RWPE2 (cell line): ENCODE data around the gene ZC3H7A.

Experiments
- ATAC-seq: fragments of 200-7000 bp; cut with Tn5 transposase; 3 replicates; pipeline ENCODE4 v1.9.1; 2021; ENCODE audit warnings: low read depth
- DNase-seq: peaks from one replicate; pipeline ENCODE4 v3.0.0-alpha.2; 2020; ENCODE audit warnings: low spot score
- H3K27ac ChIP-seq: fragments of 450-650 bp; 2 replicates; pipeline ENCODE4 v1.5.1; 2017; ENCODE audit warnings: mild to moderate bottlenecking; ENCODE audit not compliant: poor library complexity, severe bottlenecking
- H3K27me3 ChIP-seq: fragments of 250-450 bp; sonication (Bioruptor Pico); 2 replicates; pipeline ENCODE4 v1.5.1; 2021; ENCODE audit warnings: mild to moderate bottlenecking, moderate library complexity; ENCODE audit not compliant: insufficient read depth, poor library complexity, severe bottlenecking
- H3K36me3 ChIP-seq: fragments of 250-450 bp; sonication (Bioruptor Pico); 2 replicates; pipeline ENCODE4 v1.5.1; 2020; ENCODE audit warnings: low read depth, mild to moderate bottlenecking, moderate library complexity
- H3K4me1 ChIP-seq: fragments of 250-450 bp; sonication (Bioruptor Pico); 2 replicates; pipeline ENCODE4 v1.5.1; 2021; ENCODE audit warnings: mild to moderate bottlenecking, moderate library complexity; ENCODE audit not compliant: insufficient read depth, poor library complexity, severe bottlenecking
- H3K4me3 ChIP-seq: fragments of 250-450 bp; sonication (Bioruptor Pico); 2 replicates; pipeline ENCODE4 v1.5.1; 2021; ENCODE audit warnings: mild to moderate bottlenecking, moderate library complexity; ENCODE audit not compliant: severe bottlenecking
- H3K9me3 ChIP-seq: fragments of 250-450 bp; sonication (Bioruptor Pico); 2 replicates; pipeline ENCODE4 v1.5.1; 2021; ENCODE audit warnings: mild to moderate bottlenecking, moderate library complexity; ENCODE audit not compliant: severe bottlenecking
- TF ChIP-seq, protein P1 (sequence below): fragments of 450-650 bp; IDR thresholded peaks from one replicate; pipeline ENCODE4 v1.5.1; 2017; ENCODE audit warnings: mild to moderate bottlenecking, moderate library complexity; ENCODE audit not compliant: poor library complexity, severe bottlenecking

The ZC3H7A gene

DNA sequence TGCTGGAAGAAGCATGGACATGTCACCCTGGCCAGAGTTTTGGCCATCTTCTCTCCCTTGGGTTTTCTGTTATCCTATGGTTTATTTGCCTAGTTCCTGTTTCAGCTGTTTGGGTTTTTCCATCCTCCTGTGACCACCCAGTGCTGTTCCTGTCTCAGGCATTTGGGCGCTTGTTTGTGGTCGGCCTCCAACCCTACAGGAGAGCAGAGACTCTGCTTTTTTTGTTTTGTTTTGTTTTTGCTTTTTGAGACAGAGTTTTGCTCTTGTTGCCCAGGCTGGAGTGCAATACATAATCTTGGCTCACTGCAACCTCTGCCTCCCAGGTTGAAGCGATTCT, 3.3 kb upstream of the ZC3H7A start:
- Histone ChIP-seq H3K27ac (peak overlapping the region; percentile 86), H3K4me1 (peaks cover 15% of the 10 kb centered on the region), H3K9me3 (no peaks in the 10 kb centered on the region), H3K4me3 (no peak overlapping the region), H3K36me3 (peaks cover 8% of the 10 kb centered on the region), H3K27me3 (no peaks in the 10 kb centered on the region)
- no peak for ATAC-seq
- no peak for DNase-seq
- TF ChIP-seq, protein P1, sequence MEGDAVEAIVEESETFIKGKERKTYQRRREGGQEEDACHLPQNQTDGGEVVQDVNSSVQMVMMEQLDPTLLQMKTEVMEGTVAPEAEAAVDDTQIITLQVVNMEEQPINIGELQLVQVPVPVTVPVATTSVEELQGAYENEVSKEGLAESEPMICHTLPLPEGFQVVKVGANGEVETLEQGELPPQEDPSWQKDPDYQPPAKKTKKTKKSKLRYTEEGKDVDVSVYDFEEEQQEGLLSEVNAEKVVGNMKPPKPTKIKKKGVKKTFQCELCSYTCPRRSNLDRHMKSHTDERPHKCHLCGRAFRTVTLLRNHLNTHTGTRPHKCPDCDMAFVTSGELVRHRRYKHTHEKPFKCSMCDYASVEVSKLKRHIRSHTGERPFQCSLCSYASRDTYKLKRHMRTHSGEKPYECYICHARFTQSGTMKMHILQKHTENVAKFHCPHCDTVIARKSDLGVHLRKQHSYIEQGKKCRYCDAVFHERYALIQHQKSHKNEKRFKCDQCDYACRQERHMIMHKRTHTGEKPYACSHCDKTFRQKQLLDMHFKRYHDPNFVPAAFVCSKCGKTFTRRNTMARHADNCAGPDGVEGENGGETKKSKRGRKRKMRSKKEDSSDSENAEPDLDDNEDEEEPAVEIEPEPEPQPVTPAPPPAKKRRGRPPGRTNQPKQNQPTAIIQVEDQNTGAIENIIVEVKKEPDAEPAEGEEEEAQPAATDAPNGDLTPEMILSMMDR: no peak

DNA sequence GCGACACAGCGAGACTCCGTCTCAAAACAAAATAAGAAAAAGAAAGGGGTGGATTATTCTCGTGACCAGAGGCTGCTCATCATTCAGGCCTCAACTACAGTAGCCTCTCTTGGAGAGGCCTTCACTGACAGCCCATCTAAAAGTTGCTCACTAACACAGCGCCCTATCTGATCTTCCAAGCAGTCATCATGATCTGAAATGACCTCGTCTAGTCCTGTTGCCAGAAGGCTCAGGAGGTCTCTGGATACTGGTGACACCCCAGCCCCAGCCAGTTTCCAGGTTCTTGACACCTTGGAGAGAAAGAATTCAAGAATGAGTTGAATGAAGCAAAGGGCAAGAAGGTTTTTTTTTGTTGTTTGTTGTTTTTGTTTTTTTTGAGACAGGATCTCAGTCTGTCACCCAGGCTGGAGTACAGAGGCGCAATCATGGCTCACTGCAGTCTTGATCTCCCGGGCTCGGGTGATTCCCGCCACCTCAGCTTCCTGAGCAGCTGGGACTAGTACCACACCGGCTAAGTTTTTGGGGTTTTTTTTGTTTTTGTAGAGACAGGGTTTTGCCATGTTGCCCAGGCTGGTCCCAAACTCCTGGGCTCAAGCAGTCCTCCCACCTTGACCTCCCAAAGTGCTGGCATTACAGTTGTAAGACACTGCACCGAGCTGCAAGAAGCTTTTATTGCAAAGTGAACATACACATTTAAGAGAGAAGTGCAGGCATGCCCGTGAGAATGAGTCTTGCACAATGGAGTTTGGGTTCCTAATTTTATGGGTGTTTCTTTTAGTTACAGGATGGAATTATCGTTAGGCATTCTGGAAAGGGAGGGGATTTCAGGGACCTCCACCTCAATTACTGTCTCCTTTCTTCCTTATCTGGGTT, 2.7 kb upstream of the ZC3H7A start:
- Histone ChIP-seq H3K4me3 (no peak overlapping the region), H3K27me3 (no peaks in the 10 kb centered on the region), H3K4me1 (peaks cover 15% of the 10 kb centered on the region), H3K27ac (peak overlapping the region; percentile 86), H3K36me3 (peaks cover 14% of the 10 kb centered on the region), H3K9me3 (no peaks in the 10 kb centered on the region)
- TF ChIP-seq, protein P1: no peak
- ATAC-seq (no peak), DNase-seq (no peak)

DNA sequence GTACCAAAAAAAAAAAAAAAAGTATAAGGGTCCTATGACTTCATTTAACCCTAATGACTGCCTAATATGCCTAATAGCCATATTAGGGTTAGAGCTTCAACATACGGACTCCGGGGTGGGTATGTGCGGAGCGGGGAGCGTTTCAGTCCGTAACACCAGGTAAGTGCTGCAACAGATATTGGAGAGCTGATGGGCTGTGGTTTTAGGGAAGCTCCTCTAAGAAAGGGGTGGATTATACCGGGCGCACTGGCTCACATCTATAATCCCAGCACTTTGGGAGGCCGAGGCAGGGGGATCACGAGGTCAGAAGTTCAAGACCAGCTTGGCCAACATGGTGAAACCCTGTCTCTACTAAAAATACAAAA, 1.9 kb upstream of the ZC3H7A start:
- DNase-seq (no peak), ATAC-seq (no peak)
- Histone ChIP-seq H3K27ac (peak overlapping the region; percentile 86), H3K36me3 (peaks cover 22% of the 10 kb centered on the region), H3K4me1 (peaks cover 15% of the 10 kb centered on the region), H3K4me3 (no peak overlapping the region), H3K27me3 (no peaks in the 10 kb centered on the region), H3K9me3 (no peaks in the 10 kb centered on the region)
- TF ChIP-seq, protein P1: no peak

DNA sequence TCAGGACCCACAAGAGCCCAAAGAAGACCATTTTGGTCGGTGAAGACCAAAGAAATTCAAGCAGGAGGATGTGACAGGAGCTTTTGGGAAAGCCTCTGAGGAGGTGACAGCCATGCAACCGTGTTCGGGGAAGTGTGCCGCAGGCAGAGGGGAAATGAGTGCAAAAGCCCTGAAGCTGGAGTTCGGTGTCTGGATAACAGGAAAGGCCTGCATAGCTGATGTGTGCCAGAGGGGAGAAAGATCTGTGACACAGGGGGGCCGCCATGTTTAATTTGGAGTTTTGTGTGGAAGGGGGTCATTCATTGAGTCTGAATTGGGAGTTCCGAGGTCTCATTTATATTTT, 870 bp upstream of the ZC3H7A start:
- DNase-seq (no peak), ATAC-seq (no peak)
- H3K36me3 ChIP-seq: peaks cover 27% of the 10 kb centered on the region
- peak overlapping the region; percentile 86 for H3K27ac ChIP-seq
- H3K9me3 ChIP-seq: no peaks in the 10 kb centered on the region
- H3K27me3 ChIP-seq: no peaks in the 10 kb centered on the region
- H3K4me1 ChIP-seq: peaks cover 15% of the 10 kb centered on the region
- peak overlapping the region; percentile 90 for H3K4me3 ChIP-seq
- TF ChIP-seq, protein P1: no peak
